ENCODE measurements around the gene KRT23.

GRCh38 chr17:40883031-40883430, 54.4 kb downstream of the KRT23 start:
- TF ChIP-seq CTCF (conservative IDR thresholded peaks at IDR 0.05; ENCODE audit: low read length) (no peak), EZH2phosphoT487 (IDR thresholded peaks at IDR 0.05; ENCODE audit: borderline replicate concordance) (no peak)
